Dedifferentiated amniotic fluid mesenchymal stem cell (primary cell): ENCODE results near the gene MEF2D.

ENCODE experiments used
- DNase-seq: peaks from one replicate; pipeline ENCODE4 v3.0.0-alpha.2; 2016; ENCODE audit errors: extremely low spot score

The MEF2D gene

GRCh38 chr1:156500543-156500792 lies at the start of gene MEF2D:
MEF2D (minus strand) TSS chr1:156500775; CDS start chr1:156483292, 17,483 bp downstream.
- no peak for DNase-seq

GRCh38 chr1:156550346-156550745 lies 49.8 kb upstream of the MEF2D start:
- DNase-seq = no peak

- DNase-seq = no peak
Observed at GRCh38 chr1:156549831-156550230, 49.3 kb upstream of the MEF2D start.

- no peak for DNase-seq
Observed at GRCh38 chr1:156549390-156549789, 48.8 kb upstream of the MEF2D start.

- DNase-seq = no peak
Observed at GRCh38 chr1:156547982-156548381, 47.4 kb upstream of the MEF2D start.

- no peak for DNase-seq
Observed at GRCh38 chr1:156547434-156547833, 46.9 kb upstream of the MEF2D start.

- DNase-seq = no peak
Observed at GRCh38 chr1:156546267-156546666, 45.7 kb upstream of the MEF2D start.

GRCh38 chr1:156544592-156545102 lies 44.1 kb upstream of the MEF2D start:
- DNase-seq = no peak

- DNase-seq = no peak
Observed at GRCh38 chr1:156543066-156543465, 42.5 kb upstream of the MEF2D start.

GRCh38 chr1:156540955-156541354 lies 40.4 kb upstream of the MEF2D start:
- no peak for DNase-seq

- no peak for DNase-seq
Observed at GRCh38 chr1:156539818-156540355, 39.3 kb upstream of the MEF2D start.

- no peak for DNase-seq
Observed at GRCh38 chr1:156538711-156539440, 38.3 kb upstream of the MEF2D start.

GRCh38 chr1:156537027-156537426 lies 36.5 kb upstream of the MEF2D start:
- DNase-seq = no peak

- DNase-seq = no peak
Observed at GRCh38 chr1:156534424-156535060, 34.0 kb upstream of the MEF2D start.

GRCh38 chr1:156533568-156534220 lies 33.1 kb upstream of the MEF2D start:
- no peak for DNase-seq

- no peak for DNase-seq
Observed at GRCh38 chr1:156532374-156532773, 31.8 kb upstream of the MEF2D start.

GRCh38 chr1:156530006-156530405 lies 29.4 kb upstream of the MEF2D start:
- no peak for DNase-seq

- DNase-seq = no peak
Observed at GRCh38 chr1:156528875-156529425, 28.4 kb upstream of the MEF2D start.

GRCh38 chr1:156528231-156528630 lies 27.7 kb upstream of the MEF2D start:
- no peak for DNase-seq

GRCh38 chr1:156527584-156527983 lies 27.0 kb upstream of the MEF2D start:
- no peak for DNase-seq

- no peak for DNase-seq
Observed at GRCh38 chr1:156525856-156526489, 25.4 kb upstream of the MEF2D start.

GRCh38 chr1:156525071-156525501 lies 24.5 kb upstream of the MEF2D start:
- DNase-seq = no peak
